IMR-90 (cell line): ENCODE data around the gene NLRX1.

ENCODE experiments used
- CHD1 ChIP-seq: IDR thresholded peaks from 2 replicates; pipeline ENCODE4 v1.6.1; 2012; ENCODE audit warnings: low read depth, low read length, improper control_type of control experiment
- MAZ ChIP-seq: IDR thresholded peaks from 2 replicates; pipeline ENCODE4 v1.6.1; 2012; ENCODE audit warnings: low read depth, mild to moderate bottlenecking, low read length, improper control_type of control experiment, moderate library complexity, borderline replicate concordance
- MXI1 ChIP-seq: IDR thresholded peaks from 2 replicates; pipeline ENCODE4 v1.6.1; 2012; ENCODE audit warnings: low read depth, mild to moderate bottlenecking, low read length, moderate library complexity, borderline replicate concordance
- POLR2A ChIP-seq: IDR thresholded peaks from 2 replicates; pipeline ENCODE4 v1.6.1; 2012; ENCODE audit warnings: mild to moderate bottlenecking, low read depth, low read length
- RCOR1 ChIP-seq: IDR thresholded peaks from 2 replicates; pipeline ENCODE4 v1.6.1; 2012; ENCODE audit warnings: mild to moderate bottlenecking, low read length, improper control_type of control experiment; ENCODE audit not compliant: insufficient replicate concordance
- SMC3 ChIP-seq: fragments of 150-350 bp; IDR thresholded peaks from 2 replicates; pipeline ENCODE4 v1.6.1; 2016; ENCODE audit warnings: low read depth, mild to moderate bottlenecking, antibody characterized with exemption, low read length, moderate library complexity
- TF ChIP-seq, protein P1 (sequence below): conservative IDR thresholded peaks from 2 replicates; pipeline ENCODE4 v1.5.1; 2012; ENCODE audit warnings: mild to moderate bottlenecking, low read depth, low read length, improper control_type of control experiment
- TF ChIP-seq, protein P2 (sequence below): fragments of 150-350 bp; IDR thresholded peaks from 2 replicates; pipeline ENCODE4 v1.6.1; 2016; ENCODE audit warnings: low read depth, mild to moderate bottlenecking, low read length, moderate library complexity, borderline replicate concordance

DNA sequence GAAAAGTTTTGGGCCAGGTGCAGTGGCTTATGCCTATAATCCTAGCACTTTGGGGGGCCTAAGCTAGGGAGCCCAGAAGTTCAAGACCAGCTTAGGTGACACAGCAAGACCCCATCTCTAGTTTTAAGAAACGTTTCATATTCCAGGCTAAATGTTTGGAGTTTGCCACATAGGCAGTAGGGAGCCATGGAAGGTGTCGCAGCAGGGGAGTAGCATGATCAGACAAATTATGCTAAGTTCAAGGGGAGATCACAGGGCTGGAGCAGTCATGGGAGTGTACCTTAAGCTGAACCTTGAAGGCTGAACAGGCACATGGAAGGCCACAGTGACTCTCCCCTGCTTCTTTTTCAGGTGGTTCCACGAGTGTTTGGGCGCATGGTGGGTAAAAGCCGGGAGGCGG is 10.8 kb downstream of the NLRX1 start:
- TF ChIP-seq, protein P1, sequence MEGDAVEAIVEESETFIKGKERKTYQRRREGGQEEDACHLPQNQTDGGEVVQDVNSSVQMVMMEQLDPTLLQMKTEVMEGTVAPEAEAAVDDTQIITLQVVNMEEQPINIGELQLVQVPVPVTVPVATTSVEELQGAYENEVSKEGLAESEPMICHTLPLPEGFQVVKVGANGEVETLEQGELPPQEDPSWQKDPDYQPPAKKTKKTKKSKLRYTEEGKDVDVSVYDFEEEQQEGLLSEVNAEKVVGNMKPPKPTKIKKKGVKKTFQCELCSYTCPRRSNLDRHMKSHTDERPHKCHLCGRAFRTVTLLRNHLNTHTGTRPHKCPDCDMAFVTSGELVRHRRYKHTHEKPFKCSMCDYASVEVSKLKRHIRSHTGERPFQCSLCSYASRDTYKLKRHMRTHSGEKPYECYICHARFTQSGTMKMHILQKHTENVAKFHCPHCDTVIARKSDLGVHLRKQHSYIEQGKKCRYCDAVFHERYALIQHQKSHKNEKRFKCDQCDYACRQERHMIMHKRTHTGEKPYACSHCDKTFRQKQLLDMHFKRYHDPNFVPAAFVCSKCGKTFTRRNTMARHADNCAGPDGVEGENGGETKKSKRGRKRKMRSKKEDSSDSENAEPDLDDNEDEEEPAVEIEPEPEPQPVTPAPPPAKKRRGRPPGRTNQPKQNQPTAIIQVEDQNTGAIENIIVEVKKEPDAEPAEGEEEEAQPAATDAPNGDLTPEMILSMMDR: no peak
- TF ChIP-seq MXI1 (no peak), POLR2A (no peak), MAZ (no peak), SMC3 (no peak), RCOR1 (no peak), CHD1 (no peak)
- TF ChIP-seq, protein P2, sequence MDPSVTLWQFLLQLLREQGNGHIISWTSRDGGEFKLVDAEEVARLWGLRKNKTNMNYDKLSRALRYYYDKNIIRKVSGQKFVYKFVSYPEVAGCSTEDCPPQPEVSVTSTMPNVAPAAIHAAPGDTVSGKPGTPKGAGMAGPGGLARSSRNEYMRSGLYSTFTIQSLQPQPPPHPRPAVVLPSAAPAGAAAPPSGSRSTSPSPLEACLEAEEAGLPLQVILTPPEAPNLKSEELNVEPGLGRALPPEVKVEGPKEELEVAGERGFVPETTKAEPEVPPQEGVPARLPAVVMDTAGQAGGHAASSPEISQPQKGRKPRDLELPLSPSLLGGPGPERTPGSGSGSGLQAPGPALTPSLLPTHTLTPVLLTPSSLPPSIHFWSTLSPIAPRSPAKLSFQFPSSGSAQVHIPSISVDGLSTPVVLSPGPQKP: no peak
